H9 (cell line): Measurements from ENCODE around the gene SCYGR8. TPM values are rescaled to one million over a fixed set of nuclear protein-coding genes. Genes with fewer than 3 reads are reported as not detected.

Experiments used
- DNase-seq: peaks from one replicate; pipeline ENCODE4 v3.0.0-alpha.2; 2017
- H2AFZ ChIP-seq: one replicate; pipeline ENCODE4 v1.6.1; 2013; ENCODE audit warnings: mild to moderate bottlenecking, low read length, control low read depth, moderate library complexity
- H2AK5ac ChIP-seq: 2 replicates; pipeline ENCODE4 v1.6.1; 2013; ENCODE audit warnings: low read length, control low read depth, mixed read lengths; ENCODE audit not compliant: insufficient read length
- H2BK120ac ChIP-seq: one replicate; pipeline ENCODE4 v1.6.1; 2013; ENCODE audit warnings: low read depth, mild to moderate bottlenecking, low read length, control low read depth, inconsistent platforms; ENCODE audit not compliant: poor library complexity, severe bottlenecking
- H2BK12ac ChIP-seq: 2 replicates; pipeline ENCODE4 v1.6.1; 2013; ENCODE audit warnings: low read length, control low read depth, mixed read lengths, low read depth; ENCODE audit not compliant: insufficient read length
- H2BK15ac ChIP-seq: 2 replicates; pipeline ENCODE4 v1.6.1; 2013; ENCODE audit warnings: low read depth, low read length, control low read depth
- H2BK20ac ChIP-seq: one replicate; pipeline ENCODE4 v1.6.1; 2013; ENCODE audit warnings: low read depth, mild to moderate bottlenecking, low read length, control low read depth, inconsistent platforms; ENCODE audit not compliant: poor library complexity, severe bottlenecking
- H2BK5ac ChIP-seq: 2 replicates; pipeline ENCODE4 v1.6.1; 2013; ENCODE audit warnings: low read length, control low read depth, mixed read lengths; ENCODE audit not compliant: insufficient read length
- H3K14ac ChIP-seq: 2 replicates; pipeline ENCODE4 v1.6.1; 2013; ENCODE audit warnings: low read length, control low read depth; ENCODE audit not compliant: insufficient read depth
- H3K18ac ChIP-seq: 2 replicates; pipeline ENCODE4 v1.6.1; 2013; ENCODE audit warnings: low read depth, mild to moderate bottlenecking, mixed read lengths, low read length, control low read depth; ENCODE audit not compliant: insufficient read length
- H3K23ac ChIP-seq: 2 replicates; pipeline ENCODE4 v1.6.1; 2013; ENCODE audit warnings: low read length, control low read depth, mixed read lengths, low read depth; ENCODE audit not compliant: insufficient read length
- H3K23me2 ChIP-seq: 2 replicates; pipeline ENCODE4 v1.6.1; 2013; ENCODE audit warnings: low read depth, mild to moderate bottlenecking, mixed read lengths, low read length, control low read depth; ENCODE audit not compliant: insufficient read length, poor library complexity, severe bottlenecking
- H3K27ac ChIP-seq: 2 replicates; pipeline ENCODE4 v1.5.1; 2013; ENCODE audit warnings: low read length, control low read depth, mixed read lengths, low read depth; ENCODE audit not compliant: insufficient read length
- H3K27me3 ChIP-seq: 2 replicates; pipeline ENCODE4 v1.6.1; 2013; ENCODE audit warnings: low read length, control low read depth, inconsistent platforms; ENCODE audit not compliant: insufficient read depth
- H3K4ac ChIP-seq: 2 replicates; pipeline ENCODE4 v1.6.1; 2013; ENCODE audit warnings: low read depth, mild to moderate bottlenecking, control low read depth, inconsistent platforms, low read length, moderate library complexity
- H3K4me1 ChIP-seq: 2 replicates; pipeline ENCODE4 v1.6.1; 2013; ENCODE audit warnings: low read length, control low read depth, inconsistent platforms; ENCODE audit not compliant: insufficient read depth
- H3K4me2 ChIP-seq: 2 replicates; pipeline ENCODE4 v1.6.1; 2013; ENCODE audit warnings: low read length, control low read depth, mixed read lengths; ENCODE audit not compliant: insufficient read length, insufficient read depth
- H3K56ac ChIP-seq: 2 replicates; pipeline ENCODE4 v1.6.1; 2013; ENCODE audit warnings: low read depth, mild to moderate bottlenecking, mixed read lengths, low read length, control low read depth; ENCODE audit not compliant: insufficient read length
- H3K79me1 ChIP-seq: 2 replicates; pipeline ENCODE4 v1.6.1; 2013; ENCODE audit warnings: low read depth, mild to moderate bottlenecking, moderate library complexity, low read length, control low read depth, inconsistent platforms; ENCODE audit not compliant: insufficient read depth, poor library complexity, severe bottlenecking
- H3K79me2 ChIP-seq: 2 replicates; pipeline ENCODE4 v1.6.1; 2013; ENCODE audit warnings: low read length, control low read depth, inconsistent platforms; ENCODE audit not compliant: insufficient read depth
- H3K9ac ChIP-seq: 2 replicates; pipeline ENCODE4 v1.6.1; 2013; ENCODE audit warnings: low read length, control low read depth, mixed read lengths; ENCODE audit not compliant: insufficient read length; ENCODE audit errors: extremely low read depth
- H3K9me3 ChIP-seq: one replicate; pipeline ENCODE4 v1.6.1; 2013; ENCODE audit warnings: low read depth, low read length, inconsistent platforms; ENCODE audit not compliant: control insufficient read depth
- H3T11ph ChIP-seq: one replicate; pipeline ENCODE4 v1.6.1; 2013; ENCODE audit warnings: mild to moderate bottlenecking, low read length, control low read depth, inconsistent platforms
- H4K20me1 ChIP-seq: one replicate; pipeline ENCODE4 v1.6.1; 2013; ENCODE audit not compliant: control insufficient read depth, insufficient read length, insufficient read depth
- H4K5ac ChIP-seq: 2 replicates; pipeline ENCODE4 v1.6.1; 2013; ENCODE audit warnings: low read depth, mild to moderate bottlenecking, mixed read lengths, low read length, control low read depth; ENCODE audit not compliant: insufficient read length
- H4K8ac ChIP-seq: replicated peaks from 2 replicates; pipeline ENCODE4 v1.6.1; 2013; ENCODE audit warnings: low read length, control low read depth, mixed read lengths, low read depth; ENCODE audit not compliant: insufficient read length
- H4K91ac ChIP-seq: 2 replicates; pipeline ENCODE4 v1.6.1; 2013; ENCODE audit warnings: low read depth, mild to moderate bottlenecking, moderate library complexity, mixed read lengths, low read length, control low read depth; ENCODE audit not compliant: insufficient read length
- H3K27ac Mint-ChIP-seq, 3 experiments: 2 replicates in 2 of 3; 3 replicates in 1 of 3; pipeline ENCODE4 v1.8.0; 2020 to 2021; ENCODE audit warnings: mixed read lengths in 3 of 3, mild to moderate bottlenecking in 1 of 3, moderate library complexity in 1 of 3
- H3K27me3 Mint-ChIP-seq: 2 replicates; pipeline ENCODE4 v1.8.0; 2021; ENCODE audit warnings: low read depth, mild to moderate bottlenecking, moderate library complexity, mixed read lengths
- H3K36me3 Mint-ChIP-seq, 3 experiments: 2 replicates in 2 of 3; 3 replicates in 1 of 3; pipeline ENCODE4 v1.8.0; 2020 to 2021; ENCODE audit warnings: low read depth in 3 of 3, mixed read lengths in 3 of 3; ENCODE audit not compliant: insufficient read depth in 1 of 3
- H3K4me1 Mint-ChIP-seq, 2 experiments: 2 replicates each; pipeline ENCODE4 v1.8.0; 2020; ENCODE audit warnings: mixed read lengths in 2 of 2
- H3K4me3 Mint-ChIP-seq, 2 experiments: 2 replicates in 1 of 2; 3 replicates in 1 of 2; pipeline ENCODE4 v1.8.0; 2020 to 2021; ENCODE audit warnings: mild to moderate bottlenecking in 2 of 2, mixed read lengths in 2 of 2, moderate library complexity in 1 of 2
- H3K9me3 Mint-ChIP-seq, 2 experiments: 2 replicates in 1 of 2; 3 replicates in 1 of 2; pipeline ENCODE4 v1.8.0; 2020; ENCODE audit warnings: mild to moderate bottlenecking in 2 of 2, mixed read lengths in 2 of 2, moderate library complexity in 1 of 2
- CTCF ChIP-seq: fragments of 200-600 bp; sonication (generic); conservative IDR thresholded peaks from 3 replicates; pipeline ENCODE4 v1.8.0; 2021; ENCODE audit warnings: antibody characterized with exemption, mild to moderate bottlenecking
- WGBS: extraction: QIAGEN DNeasy Blood & Tissue Kit; methylation state at CpG from one replicate; pipeline ENCODE4 v1.1.7; 2013; ENCODE audit warnings: missing lambda C conversion rate, low lambda C conversion rate, mixed read lengths; ENCODE audit not compliant: insufficient read length; ENCODE audit errors: extremely low coverage; 5-methylcytosine and 5-hydroxymethylcytosine counted together
- total RNA-seq: library from RNA; stranded (reverse); gene quantifications from 2 replicates; pipeline ENCODE4 v1.2.1, GENCODE V29; 2021

Gene SCYGR8
- total RNA-seq, 1 experiment from 2014 or later, result not detected

- Histone ChIP-seq H4K20me1 (no peaks in the 10 kb centered on the region), H3T11ph (no peak overlapping the region), H3K4me2 (no peak overlapping the region), H4K5ac (no peak overlapping the region), H3K9ac (no peak overlapping the region), H3K27ac (no peak overlapping the region), H3K23me2 (no peaks in the 10 kb centered on the region), H2BK20ac (no peak overlapping the region), H2BK5ac (no peak overlapping the region), H3K18ac (no peak overlapping the region), H3K27me3 (no peaks in the 10 kb centered on the region), H2BK15ac (no peak overlapping the region), H2AFZ (no peak overlapping the region), H3K9me3 (no peaks in the 10 kb centered on the region), H4K91ac (no peak overlapping the region), H2BK120ac (no peak overlapping the region), H3K79me1 (no peaks in the 10 kb centered on the region), H3K23ac (no peak overlapping the region), H3K56ac (no peak overlapping the region), H3K14ac (no peak overlapping the region), H2BK12ac (no peak overlapping the region), H4K8ac (no peak overlapping the region), H3K4ac (no peak overlapping the region), H2AK5ac (no peak overlapping the region), H3K79me2 (no peaks in the 10 kb centered on the region), H3K4me1 (peaks cover 3% of the 10 kb centered on the region; the same call in 1 of the 2 replicates)
- Mint-ChIP-seq H3K27me3 (no peaks in the 10 kb centered on the region; the same call in 1 of the 2 replicates), H3K4me3 (no peak overlapping the region), H3K27ac (no peak overlapping the region), H3K36me3 (no peaks in the 10 kb centered on the region; a peak in 1 of 7 replicates), H3K4me1 (peaks cover 24 to 25% of the 10 kb centered on the region in 2 experiments), H3K9me3 (no peaks in the 10 kb centered on the region)
- WGBS, result no CpG with 5 or more reads among the region's 15 CpGs
- DNase-seq, result peak; percentile 65
- TF ChIP-seq CTCF, result peak; percentile 65
Measured at GRCh38 chr2:227774011-227774624, 28.4 kb downstream of the SCYGR8 start.
